Measurements from ENCODE around the gene ZNF133.

- TF ChIP-seq CTCF (IDR thresholded peaks at IDR 0.05) (no peak), POLR2A (IDR thresholded peaks at IDR 0.05) (no peak)
These were observed 14.6 kb upstream of the ZNF133 start for GRCh38 chr20:18273738-18274137.
